Renal cortical epithelial cell (primary cell): Measurements from ENCODE around the gene TTI1. TPM values are rescaled to one million over a fixed set of nuclear protein-coding genes. Genes with fewer than 3 reads are reported as not detected.
A peak's percentile ranks its signal among the peaks of the same experiment; 100 is the strongest.
"Not testable (repeated sequence)": the region's sequence is repeated elsewhere in the genome, so short reads cannot be mapped to it uniquely, and the experiment has no call there.

ENCODE experiments used
- DNase-seq: peaks from one replicate; pipeline ENCODE4 v3.0.0-alpha.2; 2011; ENCODE audit warnings: low read depth
- total RNA-seq: library from RNA; depleted of rRNA; stranded (reverse); fragments of >200 nt; gene quantifications from 2 replicates; pipeline ENCODE4 v1.2.3, GENCODE V29; 2014

Gene TTI1
- total RNA-seq, 1 donor from 2014 or later: 20.6 TPM

DNA sequence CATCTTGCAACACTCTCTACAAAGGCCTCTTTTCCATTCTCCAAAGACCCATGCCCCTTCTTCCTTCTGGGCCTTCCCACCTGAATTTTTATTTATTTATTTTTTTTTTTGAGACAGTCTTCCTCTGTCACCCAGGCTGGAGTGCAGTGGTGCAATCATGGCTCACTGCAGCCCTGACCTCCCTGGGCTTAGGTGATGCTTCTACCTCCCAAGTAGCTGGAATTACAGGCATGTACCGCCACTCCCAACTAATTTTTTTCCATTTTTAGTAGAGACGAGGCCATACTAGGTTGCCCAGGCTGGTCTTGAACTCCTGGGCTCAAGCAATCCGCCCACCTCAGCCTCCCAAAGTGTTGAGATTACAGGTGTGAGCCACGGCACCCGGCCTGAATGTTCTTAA lies 23.8 kb downstream of the TTI1 start:
- DNase-seq: not testable (repeated sequence)

DNA sequence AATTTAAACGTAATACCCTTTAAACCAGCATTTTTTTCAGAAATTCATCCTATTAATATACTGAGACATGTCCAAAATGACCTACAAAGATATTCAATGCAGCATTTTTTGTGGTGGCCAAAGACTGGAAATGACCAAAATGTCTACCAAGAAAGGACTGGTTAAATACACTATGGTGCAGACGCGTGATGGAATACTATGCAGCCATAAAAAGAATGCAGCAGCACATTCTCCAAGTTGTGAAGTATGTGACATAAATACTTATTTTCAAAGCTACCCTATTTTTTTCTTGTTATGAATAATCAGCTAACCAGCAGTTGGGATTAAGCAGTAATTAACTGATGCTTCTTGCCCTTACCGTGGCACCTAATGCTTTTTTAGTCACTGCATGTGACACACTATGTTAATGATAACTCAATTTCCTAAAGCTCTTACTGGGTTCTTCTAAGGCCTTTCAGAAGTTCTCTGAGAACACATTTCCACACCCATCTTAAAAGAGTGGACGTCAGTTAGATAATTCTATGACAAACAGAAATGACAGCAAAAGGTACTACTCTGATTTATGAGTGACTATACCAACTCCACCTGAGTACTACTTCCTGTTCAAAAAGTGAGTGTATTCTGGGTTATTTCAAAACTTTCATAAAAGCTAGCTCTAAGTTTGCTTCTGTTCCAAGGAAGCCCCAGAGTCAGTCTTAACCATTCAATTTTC lies 24.9 kb downstream of the TTI1 start:
- DNase-seq: no peak

DNA sequence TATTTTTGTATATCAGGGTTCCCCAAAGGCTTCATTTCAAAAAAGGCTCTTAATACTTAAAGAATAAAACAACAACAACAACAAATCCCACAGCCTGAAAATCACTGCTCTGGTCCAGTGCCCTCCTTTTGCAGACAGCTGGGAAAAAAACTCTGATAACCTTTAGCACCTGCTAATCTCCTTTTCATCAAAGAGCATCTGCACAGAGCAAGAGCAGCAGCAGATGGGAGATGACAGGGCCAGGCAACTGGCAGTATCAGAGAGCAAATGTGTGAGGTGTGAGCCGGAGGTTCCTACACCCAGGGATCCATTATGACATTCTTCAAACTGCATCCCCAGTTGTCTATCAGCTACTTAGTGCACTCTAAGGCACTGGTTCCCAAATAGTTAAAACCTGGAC lies 25.7 kb downstream of the TTI1 start:
- no peak for DNase-seq

DNA sequence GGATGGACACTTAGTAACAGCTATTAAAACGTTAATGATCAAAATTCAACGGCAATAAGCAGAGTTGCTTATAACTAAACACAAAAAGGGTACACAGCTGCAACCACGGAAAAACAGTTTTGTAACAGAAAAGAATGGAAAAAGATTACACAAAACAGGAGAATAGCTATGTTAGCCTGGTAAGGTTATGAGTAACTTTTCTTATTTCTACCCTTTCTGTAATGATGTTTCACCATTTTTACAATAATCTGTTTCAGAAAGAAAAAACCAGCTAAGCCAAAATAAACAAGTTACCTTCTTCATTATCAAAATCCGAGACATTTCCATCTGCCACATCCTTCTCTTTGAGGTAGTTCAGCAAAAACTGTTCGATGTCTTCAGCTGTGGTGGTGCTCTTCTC lies 27.4 kb downstream of the TTI1 start:
- DNase-seq: no peak

DNA sequence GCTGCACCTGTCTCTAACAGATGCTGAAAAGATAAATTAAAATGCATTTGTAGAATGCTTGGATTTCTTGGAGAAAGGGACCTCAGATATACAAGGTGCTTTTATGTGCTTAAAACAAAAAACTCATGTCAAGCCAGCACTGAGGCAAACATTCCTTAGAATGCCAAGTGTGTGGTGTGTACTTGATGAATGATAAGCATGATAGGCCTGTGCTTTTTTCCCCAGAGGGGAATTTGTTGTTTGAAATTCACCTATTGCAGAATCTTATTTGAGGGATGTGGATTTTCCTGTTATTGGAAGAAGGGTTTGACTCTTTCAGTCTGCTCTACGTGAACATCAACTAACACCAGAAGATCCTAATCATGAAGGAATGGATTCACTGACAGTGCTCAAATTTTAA lies 28.8 kb downstream of the TTI1 start:
- no peak for DNase-seq

DNA sequence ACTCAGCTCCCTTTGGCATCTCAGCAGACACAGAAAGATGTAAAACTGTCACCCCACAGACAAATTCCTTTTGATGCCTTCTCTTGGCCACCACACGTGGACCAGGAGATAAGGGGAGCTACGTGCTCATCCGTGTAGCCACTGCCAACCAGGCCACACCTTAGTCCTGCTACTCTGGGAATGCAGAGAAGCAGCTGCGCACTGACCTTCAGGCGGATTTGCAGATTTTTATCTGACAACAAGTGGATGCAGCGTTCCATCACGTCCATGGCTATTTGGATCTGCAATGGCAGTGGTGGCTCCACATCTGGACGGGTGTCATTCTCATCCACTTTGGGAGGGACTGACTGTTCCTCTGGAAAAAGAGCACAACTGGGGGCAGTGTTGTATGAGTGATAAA lies 30.8 kb downstream of the TTI1 start:
- DNase-seq: no peak

DNA sequence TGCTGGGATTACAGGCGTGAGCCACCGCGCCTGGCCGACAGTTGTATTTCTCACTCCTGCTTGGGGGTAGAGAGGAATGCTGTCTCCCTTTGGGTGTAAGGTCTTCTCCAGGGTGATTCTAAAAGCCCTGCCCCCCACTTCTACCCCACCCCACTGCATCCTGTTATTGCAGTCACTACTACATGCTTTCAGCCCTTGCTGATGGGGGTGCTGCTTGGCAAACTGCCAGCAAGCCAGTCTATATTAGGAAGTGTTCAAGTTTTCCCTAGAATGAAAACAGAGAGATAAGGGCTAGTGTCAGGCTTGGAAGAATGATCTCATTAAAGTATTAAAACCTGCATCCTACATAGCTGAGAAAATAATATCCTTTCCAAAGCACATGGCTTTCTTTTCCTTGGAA lies 31.3 kb downstream of the TTI1 start:
- no peak for DNase-seq

DNA sequence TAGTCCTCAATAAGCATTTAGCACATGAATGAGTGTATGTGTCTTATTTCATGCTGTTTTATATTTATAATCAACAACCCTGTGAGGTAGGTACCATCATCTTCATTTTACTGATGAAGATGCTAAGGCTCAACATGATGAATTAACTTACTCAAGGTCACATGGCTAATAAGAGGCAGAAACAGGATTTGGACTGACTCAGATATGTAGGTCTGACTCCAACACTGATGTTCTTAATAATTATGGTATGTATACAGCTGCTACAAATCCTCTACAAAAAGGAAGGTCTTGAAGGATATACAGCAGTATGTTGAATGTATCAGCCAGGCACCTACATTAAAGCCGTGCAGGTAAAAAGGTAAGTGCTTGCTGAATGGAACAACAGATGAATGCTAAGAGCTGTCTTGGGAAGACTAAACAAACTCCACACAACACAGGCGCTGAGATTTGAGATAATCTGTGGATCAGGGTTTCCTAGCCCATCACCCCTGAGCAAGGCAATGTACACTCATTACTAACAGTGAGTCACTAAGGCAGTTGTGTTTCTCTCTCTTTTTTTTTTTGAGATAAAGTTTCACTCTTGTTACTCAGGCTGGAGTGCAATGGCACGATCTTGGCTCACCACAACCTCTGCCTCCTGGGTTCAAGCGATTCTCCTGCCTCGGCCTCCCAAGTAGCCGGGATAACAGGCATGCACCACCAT lies 31.9 kb downstream of the TTI1 start:
- DNase-seq: peak; percentile 55

DNA sequence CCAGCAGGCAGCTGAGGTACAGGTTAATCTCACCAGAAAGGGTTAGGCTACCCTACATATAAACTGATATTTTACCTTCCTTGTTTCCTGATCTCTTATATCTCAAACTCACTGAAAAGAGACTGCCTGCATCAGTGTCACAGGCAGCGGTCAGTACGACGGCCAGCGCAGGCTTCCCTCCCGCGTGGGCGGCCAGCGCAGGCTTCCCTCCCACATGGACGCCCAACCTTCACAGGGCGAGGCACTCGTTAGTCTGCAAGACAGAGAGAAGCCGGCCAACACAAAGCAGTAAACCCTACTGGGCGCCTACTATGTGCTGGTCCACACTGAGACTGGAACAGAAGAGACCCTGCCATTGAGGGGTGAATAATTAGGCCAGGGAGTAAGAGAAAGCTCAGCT lies 33.0 kb downstream of the TTI1 start:
- DNase-seq: no peak

DNA sequence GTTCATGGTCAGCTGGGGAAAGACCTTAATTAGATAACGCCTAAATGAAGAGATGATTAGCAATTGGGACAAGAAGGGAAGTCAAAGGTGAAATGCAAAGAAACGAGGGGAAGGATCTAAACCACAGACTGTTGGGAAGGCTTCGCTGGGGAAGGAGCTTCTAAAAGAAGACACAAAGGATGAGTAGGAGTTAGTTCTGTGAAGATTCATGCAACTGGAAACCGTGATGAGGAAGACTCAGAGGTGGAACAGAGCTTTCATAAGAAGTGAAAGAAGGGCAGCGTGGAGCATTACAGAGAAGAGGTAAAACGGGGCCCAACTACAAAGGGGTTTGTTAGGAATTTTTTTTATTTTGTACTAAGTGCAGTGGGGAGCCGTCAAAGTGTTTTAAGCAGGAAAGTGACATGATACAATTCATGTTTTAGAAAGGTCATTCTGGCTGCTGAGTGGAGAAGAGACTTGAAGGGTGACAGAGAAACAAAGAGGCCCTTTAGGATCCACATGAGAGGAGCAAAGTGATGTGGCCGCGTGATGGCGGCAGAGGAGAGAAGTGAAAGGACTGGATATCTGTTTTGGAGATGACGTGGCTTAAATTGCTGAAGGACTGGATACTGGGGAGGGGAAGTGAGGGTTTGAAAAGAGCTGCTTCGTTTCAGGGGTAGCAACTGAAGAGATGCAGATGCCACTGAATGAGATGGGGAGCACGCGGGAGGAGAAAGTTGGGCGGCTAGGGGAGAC lies 33.6 kb downstream of the TTI1 start:
- DNase-seq: no peak

DNA sequence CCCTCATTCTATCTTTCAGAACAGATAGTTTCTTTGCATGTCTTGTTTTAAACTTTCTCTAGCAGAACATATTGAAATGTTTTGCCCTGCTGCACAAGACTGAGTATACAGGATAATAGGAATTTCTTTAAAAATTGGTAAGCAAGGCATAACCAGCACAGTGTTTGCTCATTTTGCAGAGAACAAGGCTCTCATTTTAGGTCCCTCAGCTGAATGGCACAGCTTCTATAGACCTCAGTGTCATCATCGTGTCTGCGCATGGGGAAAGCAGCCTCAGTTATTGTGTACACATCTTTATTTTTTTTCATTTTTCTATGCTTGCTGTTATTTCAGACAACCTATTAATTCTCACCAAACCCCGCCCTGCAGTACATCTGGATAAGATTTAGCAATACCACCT lies 35.7 kb downstream of the TTI1 start:
- DNase-seq: no peak

DNA sequence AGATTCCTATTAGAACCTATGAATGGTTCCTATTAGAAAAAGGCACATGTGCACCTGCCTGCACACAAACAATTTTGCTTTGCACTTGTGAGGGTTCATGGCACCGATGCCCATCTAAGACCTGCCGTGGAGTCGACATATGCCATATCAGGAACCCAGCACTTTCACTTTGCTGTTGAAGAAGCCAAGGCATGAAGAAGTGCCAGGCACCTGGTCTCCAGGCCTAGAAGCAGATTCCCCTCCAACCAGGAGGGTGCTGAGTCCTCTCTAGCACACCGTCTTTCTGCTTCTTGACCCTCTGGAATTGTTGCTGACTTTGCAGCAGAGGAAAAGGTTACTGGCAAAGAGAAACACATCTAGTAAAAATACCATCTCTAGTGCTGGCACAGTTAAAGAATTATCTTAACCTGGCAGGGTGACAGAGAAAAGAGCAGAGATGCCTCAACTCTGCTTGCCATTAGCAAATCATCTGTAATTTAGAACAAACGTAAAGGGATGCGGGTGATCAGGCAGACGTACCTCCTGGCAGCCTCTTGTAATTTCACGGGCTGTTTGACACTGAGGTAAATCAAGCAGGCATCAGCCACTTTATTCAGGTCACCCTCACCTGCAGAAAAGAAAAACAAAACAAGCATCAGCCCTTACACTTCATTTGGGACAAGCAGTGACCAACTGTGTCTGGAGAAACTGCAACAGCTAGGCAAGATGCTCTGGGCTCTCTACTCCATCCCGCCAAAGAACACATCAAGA lies 37.2 kb downstream of the TTI1 start:
- DNase-seq: no peak

DNA sequence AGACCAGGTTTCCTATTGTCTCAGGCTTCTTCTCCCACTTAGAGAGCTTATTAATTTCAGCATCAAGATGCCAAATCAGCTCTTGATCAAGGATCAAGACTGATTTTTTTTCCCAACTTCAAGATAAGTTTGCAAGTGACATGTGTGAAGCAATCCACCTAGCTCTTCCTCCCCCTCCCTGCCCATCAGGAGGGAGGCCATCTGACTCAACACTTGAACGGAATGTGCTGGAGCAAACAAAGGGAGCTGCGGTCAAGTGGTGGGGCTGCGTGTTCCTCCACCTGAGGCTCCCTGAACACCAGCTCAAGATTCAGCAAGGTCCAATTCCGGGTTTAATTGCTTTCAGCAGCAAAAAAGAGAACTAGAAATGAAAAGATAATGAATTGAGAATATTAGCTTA lies 38.7 kb downstream of the TTI1 start:
- DNase-seq: peak; percentile 84

DNA sequence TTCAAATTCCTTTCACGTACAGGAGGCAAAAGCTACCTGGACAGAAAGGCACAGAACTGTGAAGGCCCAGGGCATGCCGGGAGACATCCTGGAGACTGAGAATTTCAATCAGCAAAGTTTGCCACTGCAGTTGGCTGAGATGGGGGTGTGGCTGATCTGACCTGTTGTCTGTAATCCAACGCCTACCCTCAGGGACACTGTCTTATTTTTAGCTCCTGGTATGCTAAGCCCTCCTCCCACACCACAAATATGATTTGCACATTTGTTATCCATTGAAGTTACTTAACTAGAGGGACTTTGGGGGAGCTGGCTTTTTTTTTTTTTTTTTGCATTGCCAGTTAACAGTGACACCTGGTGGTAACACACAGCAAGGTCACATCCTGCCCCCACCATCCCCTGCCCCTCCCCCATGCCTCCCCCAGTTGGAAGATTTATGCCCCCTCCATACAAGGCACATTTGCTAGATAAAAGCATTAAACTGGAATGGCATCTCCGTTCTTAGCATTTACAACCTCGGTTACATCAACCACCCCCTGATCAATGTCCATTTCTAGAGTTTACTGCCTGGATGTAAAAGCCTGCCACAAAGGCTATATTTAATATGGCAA lies 40.4 kb downstream of the TTI1 start:
- DNase-seq: peak; percentile 88

DNA sequence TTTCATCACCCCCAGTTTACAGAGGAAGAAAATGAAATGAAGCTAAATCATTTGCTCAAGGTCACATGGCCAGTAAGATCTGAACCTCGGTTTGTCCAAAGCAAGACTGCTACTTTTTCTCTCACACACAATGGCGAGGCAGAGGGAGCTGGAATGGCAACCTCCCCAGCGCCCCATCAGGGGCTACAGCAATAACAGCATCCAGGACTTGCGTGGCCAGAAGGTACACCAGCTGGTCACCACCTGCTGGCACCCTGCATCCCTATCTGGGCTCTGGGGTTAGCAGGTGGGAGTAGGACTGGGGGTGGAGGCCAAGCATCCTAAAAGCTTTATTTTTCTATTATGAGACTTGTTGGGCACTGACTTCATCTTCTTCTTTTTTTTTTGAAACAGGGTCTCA lies 41.3 kb downstream of the TTI1 start:
- no peak for DNase-seq

DNA sequence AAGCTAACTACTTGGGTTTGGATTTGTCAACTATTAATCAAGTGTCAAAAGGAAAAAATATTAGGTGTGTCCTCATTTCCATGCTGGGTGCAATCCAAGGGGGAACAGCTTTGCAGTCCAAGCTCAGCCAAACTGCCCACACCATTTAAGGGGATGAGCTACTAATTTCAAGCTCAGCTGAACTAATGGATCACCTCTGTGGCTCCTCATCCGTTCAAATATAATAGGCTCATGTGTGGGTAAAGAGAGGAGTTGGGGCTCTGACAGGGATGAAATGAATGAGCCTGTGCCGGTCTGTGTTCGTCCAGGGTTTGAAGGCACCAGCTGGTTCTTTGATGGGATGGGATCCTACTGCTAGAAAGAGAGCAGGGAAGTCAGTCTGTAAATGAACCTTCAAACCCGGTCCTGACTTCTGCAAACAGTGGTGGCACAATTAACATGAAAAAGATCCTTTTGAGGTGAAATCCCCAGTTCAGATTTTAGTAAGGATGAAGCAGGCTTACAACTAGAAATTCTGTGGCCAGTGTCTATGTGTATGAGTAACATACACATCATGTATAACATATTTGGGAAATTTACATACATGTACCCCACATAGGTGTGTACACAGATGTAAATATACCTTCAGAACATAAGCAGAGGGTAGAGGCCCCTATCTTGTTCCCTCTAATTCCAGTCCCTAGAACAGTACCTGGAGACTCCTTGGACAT lies 41.9 kb downstream of the TTI1 start:
- no peak for DNase-seq

DNA sequence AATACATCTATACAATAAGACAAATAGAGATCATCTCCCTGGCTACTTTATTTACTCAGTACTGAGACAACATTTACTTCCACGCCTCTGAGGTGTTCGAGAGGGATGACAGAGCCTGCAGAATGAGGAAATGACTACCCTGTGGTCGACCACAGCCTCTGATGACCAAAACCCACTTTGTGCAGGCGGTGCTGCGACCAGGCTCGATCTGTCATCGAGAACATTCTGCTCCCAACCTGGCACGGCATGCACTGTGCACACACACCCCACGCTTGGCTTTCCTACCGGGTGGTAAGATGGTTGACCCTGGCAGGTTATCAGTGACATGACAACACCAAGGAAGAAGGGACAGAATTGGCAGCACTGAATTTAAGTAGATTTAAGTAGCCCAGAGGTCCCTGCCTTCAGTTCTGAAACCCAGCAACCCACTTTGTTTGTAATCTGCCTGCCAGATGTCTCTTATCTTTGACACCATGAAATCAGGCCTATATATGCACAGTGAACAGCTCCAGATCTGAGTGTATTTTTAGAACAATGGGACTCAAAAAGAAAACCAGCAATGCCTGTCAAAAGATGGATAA lies 42.6 kb downstream of the TTI1 start:
- peak; percentile 86 for DNase-seq

DNA sequence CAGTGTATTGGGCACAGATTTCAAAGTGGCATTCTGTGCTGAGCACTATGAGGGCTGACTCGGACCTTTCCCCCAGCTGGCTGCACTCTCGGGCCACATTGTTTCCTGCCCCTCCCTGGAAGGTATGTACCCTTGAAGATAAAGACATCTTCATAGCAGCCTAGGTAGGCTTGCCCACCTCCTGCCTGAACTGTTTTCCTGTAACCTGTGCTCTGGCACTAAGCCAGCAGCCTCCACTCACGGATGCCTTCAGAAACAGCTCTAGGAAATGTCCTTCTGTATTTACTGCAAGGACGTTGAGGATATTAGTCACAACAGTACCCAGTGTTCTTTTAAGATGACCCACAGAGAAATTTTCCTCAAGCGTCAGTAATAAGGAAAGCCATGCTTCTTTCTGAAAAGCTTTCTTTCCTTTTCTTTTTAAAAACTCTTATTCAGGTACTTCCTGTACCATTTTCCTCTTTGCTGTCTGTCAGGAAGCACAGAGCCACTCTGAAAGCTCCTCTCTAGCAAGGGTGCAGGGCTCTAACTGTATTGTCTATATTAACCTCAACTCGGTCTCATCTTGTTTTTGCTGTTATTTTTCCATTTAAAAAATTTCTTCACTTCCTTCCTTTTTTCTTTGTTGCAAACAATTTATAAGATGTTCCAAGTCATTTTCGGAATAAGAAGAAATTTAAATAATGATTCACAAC lies 43.5 kb downstream of the TTI1 start:
- DNase-seq: peak; percentile 80

DNA sequence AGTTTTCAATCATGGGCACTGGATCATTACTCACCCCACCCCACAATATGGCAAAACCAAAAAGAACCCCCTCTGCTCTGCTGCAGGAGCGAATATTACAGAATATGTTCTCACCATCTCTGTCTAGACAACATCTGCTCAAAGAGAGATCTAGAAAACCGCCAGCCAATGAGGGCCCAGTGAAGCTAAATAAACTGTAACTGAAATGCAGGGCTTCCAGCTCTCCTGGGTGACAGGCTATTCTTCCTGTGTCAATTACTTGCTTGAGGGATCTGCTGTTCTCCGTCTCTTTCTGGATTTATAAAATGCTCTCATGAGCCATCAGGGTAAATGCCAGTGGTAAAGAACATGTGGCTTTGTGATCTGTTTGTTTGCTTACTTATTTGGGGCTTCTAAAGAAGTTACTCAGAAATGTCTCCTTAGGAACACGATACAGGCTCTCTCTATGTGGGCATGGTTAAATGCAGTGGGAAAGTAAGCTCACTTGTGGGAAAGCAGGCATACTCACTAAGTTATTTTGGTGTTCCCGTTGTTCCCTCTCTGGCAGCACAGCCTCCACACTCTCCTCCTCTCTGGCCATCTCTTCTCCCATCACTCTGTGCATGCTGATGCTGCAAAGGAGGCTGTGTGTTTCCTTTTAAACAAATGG lies 44.8 kb downstream of the TTI1 start:
- no peak for DNase-seq
